ENCODE measurements around the gene HPCAL1. TPM values are rescaled to one million over a fixed set of nuclear protein-coding genes. Genes with fewer than 3 reads are reported as not detected.

Gene HPCAL1
- total and polyA plus RNA-seq, 2 of the 8 experiments (the other 6 are each of a cell fraction or from before 2014, with no cell fraction given) = 5.8 to 8.6 TPM

- H2BK5ac ChIP-seq (ENCODE audit: low read depth, low read length) = no peak overlapping the region
- no peak overlapping the region for H4K91ac ChIP-seq (replicated peaks; ENCODE audit: insufficient read length, low read length)
- no peak overlapping the region for H4K8ac ChIP-seq (ENCODE audit: extremely low read depth, insufficient read depth, low read length)
- no peaks in the 10 kb centered on the region for H3K23me2 ChIP-seq (ENCODE audit: low read depth, low read length)
- no peak overlapping the region for H2BK15ac ChIP-seq (ENCODE audit: low read length)
- H3K4me2 ChIP-seq (ENCODE audit: insufficient read depth in 1 of 2, low read depth in 2 of 2, low read length in 2 of 2) = no peak overlapping the region
- no peak overlapping the region for H3K27ac ChIP-seq (ENCODE audit: low read depth, low read length)
- H3K9ac ChIP-seq (replicated peaks in 1 of 4; ENCODE audit: extremely low read depth in 1 of 4, low read depth in 3 of 4, low read length in 3 of 4) = no peak overlapping the region
- H2BK20ac ChIP-seq (ENCODE audit: low read length) = no peak overlapping the region
- no peak overlapping the region for H2BK12ac ChIP-seq (ENCODE audit: low read depth, low read length)
- H4K20me1 ChIP-seq (replicated peaks in 1 of 2; ENCODE audit: control insufficient read depth in 1 of 2, insufficient read depth in 2 of 2, low read length in 2 of 2) = peaks cover 0 to 2% of the 10 kb centered on the region in 2 experiments
- H3K14ac ChIP-seq (ENCODE audit: insufficient read length) = no peak overlapping the region
- no peak overlapping the region for H2AFZ ChIP-seq (ENCODE audit: low read length)
- FAIRE-seq = no peak
- no peak overlapping the region for H2BK120ac ChIP-seq (replicated peaks; ENCODE audit: low read depth, low read length)
- no peaks in the 10 kb centered on the region for H3K9me3 ChIP-seq (ENCODE audit: insufficient read depth in 2 of 2, low read depth in 1 of 2, low read length in 1 of 2)
- no peaks in the 10 kb centered on the region for H3K79me2 ChIP-seq (ENCODE audit: control insufficient read depth in 1 of 2, insufficient read depth in 2 of 2, low read length in 2 of 2)
- no peak overlapping the region for H4K5ac ChIP-seq (ENCODE audit: insufficient read length, low read depth, low read length)
- no peak overlapping the region for H3K4me3 ChIP-seq (ENCODE audit: extremely low read depth in 1 of 4, insufficient read depth in 2 of 4, low read depth in 3 of 4, low read length in 4 of 4)
- no peak for DNase-seq (ENCODE audit: low read depth in 1 of 2, low spot score in 2 of 2)
- no peaks in the 10 kb centered on the region for H3K4me1 ChIP-seq (replicated peaks in 1 of 4; ENCODE audit: control insufficient read depth in 3 of 4, insufficient read depth in 4 of 4, low read length in 3 of 4)
- WGBS, 2 experiments (ENCODE audit: extremely low coverage in 1 of 2, insufficient coverage in 1 of 2, insufficient read length in 1 of 2, insufficient replicate concordance in 2 of 2, low coverage in 1 of 2, low lambda C conversion rate in 2 of 2, missing lambda C conversion rate in 1 of 2) = 95% methylated on average over 6 of the region's 6 CpGs; no CpG with 5 or more reads in 1 of the 2 experiments
- ChIA-PET POLR2A (ENCODE audit: partially characterized antibody) (no interaction called here), CTCF (ENCODE audit: partially characterized antibody) (interaction anchor here (1.7 to 3.1 kb wide), 2 partner anchors 10 to 13 kb away, joined by 8 to 16 read pairs; no protein-coding TSS in a partner anchor)
- H3K23ac ChIP-seq (ENCODE audit: insufficient read length) = no peak overlapping the region
- H3K56ac ChIP-seq (replicated peaks; ENCODE audit: insufficient read length, low read depth, low read length) = no peak overlapping the region
- H3K27me3 ChIP-seq (replicated peaks in 1 of 4; ENCODE audit: control insufficient read depth in 3 of 4, extremely low read depth in 1 of 4, insufficient read depth in 3 of 4, low read length in 3 of 4) = no peaks in the 10 kb centered on the region
- no peak overlapping the region for H3K4ac ChIP-seq (replicated peaks; ENCODE audit: insufficient read length, low read depth, low read length)
- H3K36me3 ChIP-seq (ENCODE audit: control insufficient read depth in 2 of 4, insufficient read depth in 4 of 4, low read length in 3 of 4) = no peaks in the 10 kb centered on the region
- H2AK5ac ChIP-seq (ENCODE audit: low read depth, low read length) = no peak overlapping the region
- H3K79me1 ChIP-seq (ENCODE audit: low read depth, low read length) = no peaks in the 10 kb centered on the region
- H3K18ac ChIP-seq (ENCODE audit: extremely low read depth, low read length) = no peak overlapping the region
- TF ChIP-seq TAF7 (optimal IDR thresholded peaks at IDR 0.05; ENCODE audit: borderline replicate concordance, low read depth, low read length) (no peak), USF2 (IDR thresholded peaks at IDR 0.05; ENCODE audit: low read length) (no peak), HDAC6 (IDR thresholded peaks at IDR 0.05; ENCODE audit: low read depth, low read length) (no peak), FOSL1 (IDR thresholded peaks at IDR 0.05; ENCODE audit: insufficient read depth, low read depth, low read length) (no peak), EGR1 (IDR thresholded peaks at IDR 0.05; ENCODE audit: borderline replicate concordance, low read depth, low read length) (no peak), HDAC2 (IDR thresholded peaks at IDR 0.05; ENCODE audit: borderline replicate concordance in 1 of 2, low read depth in 2 of 2, low read length in 2 of 2) (no peak), SIX5 (IDR thresholded peaks at IDR 0.05; ENCODE audit: low read depth, low read length) (no peak), ASH2L (IDR thresholded peaks at IDR 0.05; ENCODE audit: low read length) (no peak), TBP (IDR thresholded peaks at IDR 0.05; ENCODE audit: low read depth, low read length) (no peak), EP300 (IDR thresholded peaks at IDR 0.05; ENCODE audit: borderline replicate concordance in 1 of 2, low read depth in 2 of 2, low read length in 2 of 2) (no peak), ATF2 (IDR thresholded peaks at IDR 0.05; ENCODE audit: low read length) (no peak)
These were observed 119.5 kb downstream of the HPCAL1 start for GRCh38 chr2:10422251-10422650.
